ENCODE data around the gene TTC31. TPM values are rescaled to one million over a fixed set of nuclear protein-coding genes. Genes with fewer than 3 reads are reported as not detected.

The TTC31 gene
- total RNA-seq, 1 experiment from 2014 or later: 38.3 TPM

GRCh38 chr2:74472086-74472944 lies 10.6 kb upstream of the TTC31 start, which contains the start of gene MRPL53 (continued):
- peak; percentile 72; the same call in 1 of the 2 replicates for TF ChIP-seq ESRRA (CRISPR knock-in tag; IDR thresholded peaks at IDR 0.05; ENCODE audit: borderline replicate concordance)
- no peak for TF ChIP-seq SMAD4 (CRISPR knock-in tag; IDR thresholded peaks at IDR 0.05)
- TF ChIP-seq ZNF671 (CRISPR knock-in tag; IDR thresholded peaks at IDR 0.05): no peak
- TF ChIP-seq HMGXB4 (CRISPR knock-in tag; IDR thresholded peaks at IDR 0.05): peak; percentile 50; the same call in 1 of the 2 replicates
- no peak for TF ChIP-seq MXD4 (CRISPR knock-in tag; IDR thresholded peaks at IDR 0.05; ENCODE audit: borderline replicate concordance)
- TF ChIP-seq TEAD4 (CRISPR knock-in tag; IDR thresholded peaks at IDR 0.05): no peak
- 0 out of 2 replicates have a peak, but pooled peaks have one; percentile 64 for TF ChIP-seq AFF4 (CRISPR knock-in tag; IDR thresholded peaks at IDR 0.05; ENCODE audit: borderline replicate concordance)
- no peak for TF ChIP-seq ELF4 (CRISPR knock-in tag; IDR thresholded peaks at IDR 0.05; ENCODE audit: low read depth)
- TF ChIP-seq SMAD3 (CRISPR knock-in tag; IDR thresholded peaks at IDR 0.05; ENCODE audit: borderline replicate concordance): peak; percentile 94
- TF ChIP-seq SOX15 (CRISPR knock-in tag; IDR thresholded peaks at IDR 0.05): no peak
- TF ChIP-seq RORB (CRISPR knock-in tag; IDR thresholded peaks at IDR 0.05): no peak
- no peak for TF ChIP-seq JUN (CRISPR knock-in tag; IDR thresholded peaks at IDR 0.05)
- peak; percentile 71; the same call in 1 of the 2 replicates for TF ChIP-seq SP1 (CRISPR knock-in tag; conservative IDR thresholded peaks at IDR 0.05)
- TF ChIP-seq ZNF281 (CRISPR knock-in tag; IDR thresholded peaks at IDR 0.05): 0 out of 2 replicates have a peak, but pooled peaks have one; percentile 70
- TF ChIP-seq GTF2I (CRISPR knock-in tag; conservative IDR thresholded peaks at IDR 0.05): no peak
- TF ChIP-seq MYBL2 (CRISPR knock-in tag; IDR thresholded peaks at IDR 0.05): 0 out of 2 replicates have a peak, but pooled peaks have one; percentile 45
- peak; percentile 60; the same call in 1 of the 2 replicates for TF ChIP-seq FOXP1 (CRISPR knock-in tag; IDR thresholded peaks at IDR 0.05; ENCODE audit: borderline replicate concordance)
- TF ChIP-seq NFYB (CRISPR knock-in tag; conservative IDR thresholded peaks at IDR 0.05; ENCODE audit: low read depth): peak; percentile 41; the same call in 1 of the 2 replicates
- no peak for TF ChIP-seq NFE2L1 (CRISPR knock-in tag; IDR thresholded peaks at IDR 0.05)
- peak; percentile 47; the same call in 1 of the 2 replicates for TF ChIP-seq ETV6 (CRISPR knock-in tag; IDR thresholded peaks at IDR 0.05)
- TF ChIP-seq FOXJ3 (CRISPR knock-in tag; IDR thresholded peaks at IDR 0.05; ENCODE audit: borderline replicate concordance): no peak
- peak; percentile 100 for TF ChIP-seq NR2C2 (CRISPR knock-in tag; IDR thresholded peaks at IDR 0.05)
- TF ChIP-seq STAT6 (CRISPR knock-in tag; conservative IDR thresholded peaks at IDR 0.05; ENCODE audit: low read depth): no peak
- peak; percentile 63; the same call in 1 of the 2 replicates for TF ChIP-seq NFATC4 (CRISPR knock-in tag; IDR thresholded peaks at IDR 0.05)
- TF ChIP-seq CBFB (CRISPR knock-in tag; IDR thresholded peaks at IDR 0.05; ENCODE audit: low read depth): no peak
- TF ChIP-seq AR (CRISPR knock-in tag; IDR thresholded peaks at IDR 0.05): no peak
